ENCODE measurements around the gene MEGF10.
"Not testable (repeated sequence)": the region's sequence is repeated elsewhere in the genome, so short reads cannot be mapped to it uniquely, and the experiment has no call there.

Gene MEGF10

GRCh38 chr5:127290019-127290945 lies at the start of gene MEGF10:
MEGF10 (plus strand) TSS chr5:127290796; CDS start chr5:127331309, 40,513 bp downstream.
- TF ChIP-seq CTCF (IDR thresholded peaks at IDR 0.05; ENCODE audit: extremely low read depth, missing control alignments): peak; percentile 75

GRCh38 chr5:127243011-127243410 lies 47.6 kb upstream of the MEGF10 start:
- no peak for DNase-seq (ENCODE audit: low spot score)
- TF ChIP-seq CTCF (IDR thresholded peaks at IDR 0.05; ENCODE audit: extremely low read depth, missing control alignments): no peak

More at GRCh38 chr5:127290019-127290945, at the start of gene MEGF10:
- peak; percentile 70 for DNase-seq (ENCODE audit: low spot score)

GRCh38 chr5:127254729-127255284 lies 35.8 kb upstream of the MEGF10 start:
- TF ChIP-seq CTCF (IDR thresholded peaks at IDR 0.05; ENCODE audit: extremely low read depth, missing control alignments): no peak
- no peak for DNase-seq (ENCODE audit: low spot score)

- TF ChIP-seq CTCF (IDR thresholded peaks at IDR 0.05; ENCODE audit: extremely low read depth, missing control alignments): no peak
- no peak for DNase-seq (ENCODE audit: low spot score)
Observed at GRCh38 chr5:127256886-127257597, 33.6 kb upstream of the MEGF10 start.

- DNase-seq (ENCODE audit: low spot score): no peak
- TF ChIP-seq CTCF (IDR thresholded peaks at IDR 0.05; ENCODE audit: extremely low read depth, missing control alignments): no peak
Observed at GRCh38 chr5:127260686-127261085, 29.9 kb upstream of the MEGF10 start.

- not testable (repeated sequence) for DNase-seq (ENCODE audit: low spot score)
Observed at GRCh38 chr5:127265473-127265872, 25.1 kb upstream of the MEGF10 start.

- DNase-seq (ENCODE audit: low spot score): not testable (repeated sequence)
Observed at GRCh38 chr5:127268342-127268741, 22.3 kb upstream of the MEGF10 start.

- DNase-seq (ENCODE audit: low spot score): not testable (repeated sequence)
Observed at GRCh38 chr5:127270713-127271112, 19.9 kb upstream of the MEGF10 start.

Data from GM20000 (cell line).